Fibroblast of villous mesenchyme (primary cell): ENCODE measurements around the gene GPR137B. TPM values are rescaled to one million over a fixed set of nuclear protein-coding genes. Genes with fewer than 3 reads are reported as not detected.

ENCODE experiments used
- DNase-seq: peaks from one replicate; pipeline ENCODE4 v3.0.0-alpha.2; 2010; ENCODE audit warnings: low read depth
- H3K4me3 ChIP-seq: 2 replicates; pipeline ENCODE4 v1.5.1; 2011; ENCODE audit warnings: low read depth, mild to moderate bottlenecking, low read length
- CTCF ChIP-seq: IDR thresholded peaks from 2 replicates; pipeline ENCODE4 v1.5.1; 2012; ENCODE audit warnings: low read depth, mild to moderate bottlenecking, low read length; ENCODE audit not compliant: insufficient read depth
- total RNA-seq: library from RNA; depleted of rRNA; stranded (reverse); fragments of >200 nt; gene quantifications from 2 replicates; pipeline ENCODE4 v1.2.3, GENCODE V29; 2012

Gene GPR137B
- total RNA-seq, 1 donor = 13.0 TPM

- DNase-seq = no peak
- no peak for TF ChIP-seq CTCF
- no peak overlapping the region for H3K4me3 ChIP-seq
These were observed 71.2 kb downstream of the GPR137B start for GRCh38 chr1:236213534-236213933.

- no peak for TF ChIP-seq CTCF
These were observed 72.4 kb downstream of the GPR137B start for GRCh38 chr1:236214761-236215160.

GRCh38 chr1:236220473-236220872 lies 78.1 kb downstream of the GPR137B start:
- no peak overlapping the region for H3K4me3 ChIP-seq
- DNase-seq = no peak
- TF ChIP-seq CTCF = no peak

More at GRCh38 chr1:236214761-236215160, 72.4 kb downstream of the GPR137B start:
- no peak overlapping the region for H3K4me3 ChIP-seq
- DNase-seq = no peak

- no peak for TF ChIP-seq CTCF
- no peak for DNase-seq
- no peak overlapping the region for H3K4me3 ChIP-seq
These were observed 80.3 kb downstream of the GPR137B start for GRCh38 chr1:236222632-236223031.

- H3K4me3 ChIP-seq = no peak overlapping the region
- no peak for DNase-seq
- TF ChIP-seq CTCF = no peak
These were observed 86.1 kb downstream of the GPR137B start for GRCh38 chr1:236228411-236228810.

GRCh38 chr1:236235116-236235515 lies 92.8 kb downstream of the GPR137B start:
- H3K4me3 ChIP-seq = no peak overlapping the region
- no peak for DNase-seq
- TF ChIP-seq CTCF = no peak

GRCh38 chr1:236239092-236239585 lies 96.8 kb downstream of the GPR137B start:
- TF ChIP-seq CTCF = no peak
- no peak overlapping the region for H3K4me3 ChIP-seq
- DNase-seq = peak; percentile 8
